GM18517 (cell line): ENCODE results near the gene ST8SIA3.

ENCODE experiments used
- ATAC-seq: cut with Tn5 transposase; IDR thresholded peaks from one replicate; pipeline ENCODE4 v1.9.1; 2021; ENCODE audit warnings: mild to moderate bottlenecking, moderate library complexity; ENCODE audit not compliant: unreplicated experiment

ST8SIA3 gene, protein sequence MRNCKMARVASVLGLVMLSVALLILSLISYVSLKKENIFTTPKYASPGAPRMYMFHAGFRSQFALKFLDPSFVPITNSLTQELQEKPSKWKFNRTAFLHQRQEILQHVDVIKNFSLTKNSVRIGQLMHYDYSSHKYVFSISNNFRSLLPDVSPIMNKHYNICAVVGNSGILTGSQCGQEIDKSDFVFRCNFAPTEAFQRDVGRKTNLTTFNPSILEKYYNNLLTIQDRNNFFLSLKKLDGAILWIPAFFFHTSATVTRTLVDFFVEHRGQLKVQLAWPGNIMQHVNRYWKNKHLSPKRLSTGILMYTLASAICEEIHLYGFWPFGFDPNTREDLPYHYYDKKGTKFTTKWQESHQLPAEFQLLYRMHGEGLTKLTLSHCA

DNA sequence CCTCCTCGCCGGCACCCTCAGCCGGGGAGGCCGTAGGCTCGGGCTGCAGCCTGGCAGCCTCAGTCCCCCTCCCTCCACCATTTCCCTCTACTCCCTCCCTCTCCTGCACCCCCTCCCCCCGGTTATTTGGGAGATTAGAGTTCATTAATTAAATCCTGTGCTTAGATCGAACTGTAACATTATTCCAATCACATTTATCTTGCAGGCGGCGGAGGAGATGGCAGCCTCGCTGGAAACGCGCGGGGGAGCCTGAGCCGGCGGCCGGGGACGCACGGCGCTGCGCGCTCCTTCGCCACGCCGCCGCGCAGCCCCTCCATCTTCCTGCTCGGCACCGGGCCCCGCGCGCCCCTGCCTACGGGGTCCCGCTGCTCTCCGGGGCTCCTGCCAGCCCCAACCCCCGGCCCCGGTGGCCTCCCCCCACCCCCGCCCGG, at the start of gene ST8SIA3:
Gene ST8SIA3 (plus strand): TSS at position 287 of the 431 bp plus-strand sequence. CDS start 290 bp downstream, outside the sequence.
- no peak for ATAC-seq

DNA sequence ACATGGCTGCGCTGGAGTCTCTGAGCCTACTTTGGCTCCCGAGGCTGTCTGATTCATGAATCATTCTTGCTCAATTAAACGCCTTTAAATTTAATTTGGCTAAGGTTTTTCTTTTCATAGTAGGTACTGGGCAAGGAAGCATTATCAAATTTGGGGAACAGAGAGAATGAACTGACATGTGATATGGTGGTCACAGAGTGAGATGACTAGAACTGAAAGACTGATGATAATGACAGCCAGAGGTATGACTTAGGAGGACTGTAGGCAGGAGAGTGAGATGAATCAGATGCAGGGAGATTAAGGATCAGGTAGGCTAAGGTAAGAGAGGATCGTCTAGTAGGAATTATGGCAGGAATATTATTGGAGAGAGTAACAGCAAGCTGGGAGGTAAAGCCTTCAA, 40.9 kb upstream of the ST8SIA3 start:
- ATAC-seq: no peak

DNA sequence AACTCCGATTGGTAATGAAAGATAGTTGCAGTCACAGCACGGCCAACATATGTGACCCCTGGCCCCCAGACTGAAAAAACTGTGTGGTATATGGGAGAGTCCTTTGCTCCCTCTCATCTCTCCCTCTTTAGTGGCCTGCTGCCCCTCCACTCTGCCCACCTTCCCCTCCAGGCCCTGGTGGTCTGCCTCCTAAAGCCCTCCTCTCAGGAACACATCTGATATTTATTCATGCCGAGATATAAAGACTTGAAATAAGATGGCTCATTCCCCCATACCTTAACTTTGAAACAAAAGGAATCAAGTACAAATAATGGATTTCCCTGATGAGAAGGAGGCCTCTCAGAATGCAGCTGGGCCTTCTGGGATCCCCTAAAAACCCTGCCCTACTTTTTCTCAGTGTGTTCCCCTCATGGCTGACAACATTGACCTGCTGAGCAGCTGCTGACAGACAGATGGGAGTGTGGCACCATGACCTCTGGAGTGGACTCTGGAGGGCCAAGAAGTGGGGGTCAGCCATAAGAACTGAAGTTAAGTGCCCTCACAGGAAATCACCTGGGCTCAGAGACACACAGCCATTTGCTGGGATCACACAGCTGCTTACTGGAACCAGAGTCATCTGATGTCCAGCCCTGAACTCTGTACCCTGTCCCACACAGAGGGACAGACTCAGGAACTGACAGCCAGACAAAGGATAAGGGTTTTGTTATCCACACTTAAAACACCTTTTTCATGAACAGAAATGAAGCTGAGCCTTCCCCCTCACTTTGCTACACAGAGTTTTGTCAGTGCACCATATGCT, 39.8 kb upstream of the ST8SIA3 start:
- ATAC-seq: no peak

DNA sequence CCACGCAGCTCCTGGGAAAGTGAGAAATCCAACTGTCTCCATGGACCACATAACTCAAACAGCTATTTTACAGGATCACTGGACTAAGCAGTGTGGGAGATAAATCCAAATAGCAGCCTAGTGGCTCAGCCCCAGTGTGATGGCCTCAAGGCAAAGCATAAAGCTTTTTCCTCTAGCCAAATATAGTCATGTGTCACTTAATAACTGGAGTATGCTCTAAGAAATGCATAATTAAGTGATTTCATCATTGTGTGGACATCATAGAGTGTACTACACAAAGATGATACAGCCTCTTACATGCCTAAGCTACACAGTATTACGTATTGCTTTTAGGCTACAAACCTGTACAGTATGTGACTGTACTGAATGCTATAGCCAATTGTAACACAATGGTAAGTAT, 31.8 kb upstream of the ST8SIA3 start:
- no peak for ATAC-seq

DNA sequence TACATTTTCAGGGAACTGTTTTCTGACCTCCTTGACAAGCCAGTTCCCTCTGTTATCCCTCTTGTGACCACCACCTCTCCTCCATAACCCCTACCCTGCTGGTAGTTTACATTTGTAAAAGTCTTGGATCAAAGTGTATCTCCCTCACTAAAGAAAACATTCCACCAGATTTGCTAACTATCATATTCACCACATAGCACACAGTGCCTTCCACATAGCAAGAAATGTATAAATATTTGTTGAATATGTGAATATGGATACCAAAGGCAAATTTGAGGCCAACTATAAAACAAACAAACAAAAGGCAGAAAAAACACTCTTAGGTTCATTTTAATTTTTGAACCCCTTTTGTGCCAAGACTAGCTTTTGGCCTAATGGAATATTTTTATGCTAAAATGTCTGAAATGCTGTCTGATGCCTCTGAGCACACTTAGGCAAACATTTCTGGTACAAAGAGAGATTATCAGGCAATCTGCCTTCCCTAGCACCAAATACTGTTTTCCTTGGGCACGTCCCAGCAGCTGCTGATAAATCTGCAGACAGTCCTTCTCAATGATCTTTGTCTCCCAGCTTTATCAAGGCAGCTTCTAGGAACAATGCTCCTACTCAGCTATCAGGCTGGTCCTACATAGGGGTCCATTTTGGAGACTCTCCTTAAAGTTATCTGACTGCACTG, 26.7 kb upstream of the ST8SIA3 start:
- no peak for ATAC-seq

DNA sequence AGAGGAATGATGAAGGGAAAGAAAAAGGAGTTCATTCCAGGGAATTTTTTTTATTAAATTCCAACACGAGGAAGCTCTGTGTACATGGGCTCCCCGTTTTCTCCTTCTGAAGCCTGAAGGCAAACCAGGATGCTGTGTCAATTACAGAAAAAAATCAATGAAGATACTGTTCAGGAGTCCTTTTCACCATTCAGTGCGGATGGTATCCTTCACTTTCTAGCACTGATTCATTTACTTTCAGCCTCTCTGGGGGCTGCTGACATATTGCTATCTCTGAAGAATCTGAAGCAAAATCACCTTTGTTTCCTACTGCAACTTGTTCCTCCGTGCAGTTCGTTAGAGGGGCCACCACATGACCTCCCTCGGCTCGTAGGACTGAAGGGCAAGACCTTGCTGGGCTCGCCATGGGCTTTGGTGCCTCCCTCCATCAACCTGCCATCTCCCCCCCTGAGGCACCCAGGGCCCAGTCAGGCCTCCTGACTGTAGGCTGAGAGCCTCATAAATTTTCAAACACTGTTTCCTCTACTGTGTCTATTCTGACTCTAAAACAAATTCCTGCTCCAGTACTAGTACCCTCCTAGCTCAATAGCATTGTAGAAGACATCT, 25.5 kb upstream of the ST8SIA3 start:
- no peak for ATAC-seq

DNA sequence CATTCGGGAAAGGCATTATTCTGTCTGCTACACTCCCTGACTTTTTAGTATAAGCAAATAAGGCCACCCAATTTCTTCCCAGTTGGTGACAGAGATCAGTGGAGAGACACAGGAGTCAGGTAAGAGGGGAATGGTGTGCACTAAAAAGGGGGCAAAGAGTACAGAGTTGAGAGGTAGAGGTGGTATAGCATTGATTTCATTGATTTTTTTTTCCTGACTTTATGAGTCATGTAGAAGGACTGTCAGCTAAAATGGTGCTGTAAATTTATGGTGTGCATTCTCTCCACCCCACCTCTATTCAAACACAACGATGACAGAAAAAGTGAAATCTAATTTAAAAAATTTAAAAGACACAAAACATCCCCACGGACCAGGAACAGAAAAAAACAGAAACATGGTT, 23.7 kb upstream of the ST8SIA3 start:
- no peak for ATAC-seq

DNA sequence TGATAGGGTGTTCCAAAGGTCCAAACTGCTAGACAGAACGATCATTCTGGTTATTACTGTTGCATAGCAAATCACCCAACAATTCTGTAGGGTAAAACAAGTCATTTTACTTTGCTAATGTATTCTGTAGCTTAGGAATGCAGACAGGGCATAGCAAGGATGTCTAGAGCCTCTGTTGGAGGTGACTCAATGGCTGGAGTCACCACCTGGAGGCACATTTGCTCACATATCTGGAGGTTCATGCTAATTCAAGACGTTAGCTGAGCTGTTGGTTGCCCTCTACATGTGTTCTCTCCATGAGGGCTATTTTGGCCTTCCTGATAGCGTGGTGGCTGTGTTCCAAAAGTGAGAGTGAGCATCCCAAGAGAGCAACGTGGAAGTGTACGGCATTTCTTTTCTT, 22.5 kb upstream of the ST8SIA3 start:
- no peak for ATAC-seq

DNA sequence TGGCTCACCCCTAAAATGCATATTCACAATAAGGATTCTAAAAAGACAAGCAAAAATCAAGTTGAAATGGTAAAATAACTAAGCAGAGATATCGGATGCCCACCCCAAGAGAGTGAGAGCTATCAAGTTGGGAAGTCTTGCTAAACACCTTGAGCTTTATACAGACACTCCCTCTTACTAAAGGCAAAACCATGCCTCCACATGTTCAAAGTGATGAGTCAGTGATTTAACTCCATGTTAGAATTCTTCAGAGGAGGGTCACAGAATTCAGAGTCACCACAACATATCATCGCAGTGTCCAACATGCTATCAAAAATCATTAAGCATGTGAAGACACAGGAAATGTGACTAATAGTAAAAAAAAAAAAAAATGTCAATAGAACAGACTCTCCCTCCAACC, 20.6 kb upstream of the ST8SIA3 start:
- no peak for ATAC-seq

DNA sequence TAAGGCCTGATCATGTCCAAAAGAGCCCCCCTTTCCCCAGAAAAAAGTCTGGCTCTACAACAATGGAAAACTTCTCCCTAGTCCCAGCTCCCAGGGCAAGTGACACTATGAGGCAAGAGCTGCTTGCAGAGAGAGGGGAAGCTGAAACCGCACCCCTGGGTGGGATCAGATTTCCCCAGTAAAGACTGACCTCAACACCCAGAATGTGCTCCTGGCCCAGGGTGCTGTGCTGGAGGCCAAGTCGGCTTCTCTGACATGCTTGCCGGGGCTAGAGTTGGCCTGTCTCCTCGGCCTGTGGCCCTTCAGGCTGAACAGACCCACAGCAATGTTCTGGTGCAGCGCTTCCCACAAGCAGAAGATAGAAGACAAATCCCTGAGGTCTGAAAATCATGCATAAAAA, 18.4 kb upstream of the ST8SIA3 start:
- no peak for ATAC-seq

DNA sequence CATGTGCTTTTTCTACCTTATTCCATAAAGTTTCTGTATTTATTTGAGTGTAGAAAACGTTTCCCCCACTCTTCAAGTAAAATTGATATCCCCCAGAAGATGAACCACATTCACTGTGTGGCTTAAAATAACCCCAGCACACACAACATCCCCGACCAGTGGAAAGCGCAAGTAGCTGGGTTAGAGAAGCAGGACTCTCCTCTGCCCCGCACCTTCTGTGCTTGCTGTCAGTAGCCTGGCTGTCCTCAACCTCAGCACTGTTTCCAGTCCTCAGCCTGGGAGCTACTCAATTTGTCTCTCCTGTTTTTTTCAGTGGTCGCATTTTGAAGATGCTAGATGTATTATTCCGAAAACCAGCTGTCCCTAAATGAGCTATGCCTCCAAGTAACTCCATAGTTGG, 18.0 kb upstream of the ST8SIA3 start:
- ATAC-seq: no peak

DNA sequence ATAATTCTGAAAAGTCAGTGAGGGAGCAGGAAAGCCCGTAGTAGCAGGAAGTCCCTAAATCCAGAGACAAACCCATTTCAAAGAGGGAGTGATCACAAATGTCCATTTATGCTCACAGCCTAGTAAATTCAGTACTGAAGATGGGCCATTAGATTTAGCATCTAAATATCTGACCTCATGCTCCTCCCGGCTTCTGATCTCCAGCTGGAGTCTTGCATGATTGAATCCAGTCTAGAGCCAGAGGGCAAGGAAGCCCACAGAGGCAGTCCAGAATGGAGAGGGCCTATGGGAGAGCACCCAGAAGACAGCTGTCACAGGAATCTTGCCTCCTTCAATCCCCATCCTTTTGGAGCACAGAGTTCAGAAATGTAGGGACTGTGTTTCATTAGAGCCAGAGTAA, 16.0 kb upstream of the ST8SIA3 start:
- no peak for ATAC-seq

DNA sequence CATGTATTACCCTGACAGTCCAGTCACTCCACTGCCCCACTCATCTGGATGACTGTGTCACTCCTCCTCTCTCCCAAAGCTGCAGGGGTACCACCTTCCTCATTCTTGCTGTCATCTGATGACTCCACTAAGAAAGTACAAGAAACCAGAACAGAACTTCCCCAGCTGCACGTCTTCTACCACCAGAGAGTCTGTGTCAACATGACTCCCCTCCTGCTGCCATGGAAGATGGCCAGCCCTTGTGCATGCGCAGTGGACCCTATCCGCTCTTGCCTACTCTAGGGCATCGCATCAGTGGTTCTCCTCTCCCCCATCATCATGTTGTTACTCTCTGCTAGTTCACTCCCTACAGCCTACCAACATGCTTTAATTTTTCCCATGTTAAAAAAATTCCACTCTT, 14.5 kb upstream of the ST8SIA3 start:
- no peak for ATAC-seq

DNA sequence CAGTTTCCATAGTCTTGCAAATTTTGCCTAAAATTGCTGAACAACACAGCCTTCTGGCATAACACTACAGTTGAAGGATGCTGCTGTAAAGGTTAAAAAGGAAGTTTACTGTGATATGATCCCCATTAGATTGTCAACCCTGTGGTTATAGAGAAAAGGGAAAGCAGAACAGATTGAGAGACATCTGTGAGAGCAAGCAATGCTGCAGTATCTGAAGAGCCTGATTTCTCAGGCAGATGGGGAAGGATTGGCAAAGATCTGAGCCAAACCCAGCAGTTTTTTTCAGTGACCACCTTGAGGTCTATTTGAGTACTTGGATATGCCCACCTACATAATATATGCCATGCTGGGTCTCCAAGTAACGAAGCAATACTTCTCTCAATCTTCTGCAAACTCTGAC, 8.5 kb upstream of the ST8SIA3 start:
- ATAC-seq: no peak

DNA sequence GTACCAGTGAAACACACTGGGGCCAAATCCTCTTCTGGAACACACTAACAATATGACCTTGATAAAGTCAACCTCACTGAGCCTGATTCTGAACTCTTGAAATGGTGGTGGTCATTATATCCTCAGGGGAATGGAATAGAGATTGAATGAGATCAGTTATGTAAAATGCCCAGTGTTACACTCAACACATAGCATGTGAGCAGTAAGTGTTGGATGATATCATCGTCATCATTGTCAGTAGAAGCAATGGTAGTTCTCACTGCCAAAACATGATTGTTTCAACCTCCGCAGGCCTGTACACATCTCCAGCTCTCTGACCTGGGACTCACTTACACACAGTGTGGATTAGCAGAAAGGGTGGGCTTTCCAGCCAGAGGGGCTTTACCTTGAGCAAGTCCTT, 5.5 kb upstream of the ST8SIA3 start:
- no peak for ATAC-seq

DNA sequence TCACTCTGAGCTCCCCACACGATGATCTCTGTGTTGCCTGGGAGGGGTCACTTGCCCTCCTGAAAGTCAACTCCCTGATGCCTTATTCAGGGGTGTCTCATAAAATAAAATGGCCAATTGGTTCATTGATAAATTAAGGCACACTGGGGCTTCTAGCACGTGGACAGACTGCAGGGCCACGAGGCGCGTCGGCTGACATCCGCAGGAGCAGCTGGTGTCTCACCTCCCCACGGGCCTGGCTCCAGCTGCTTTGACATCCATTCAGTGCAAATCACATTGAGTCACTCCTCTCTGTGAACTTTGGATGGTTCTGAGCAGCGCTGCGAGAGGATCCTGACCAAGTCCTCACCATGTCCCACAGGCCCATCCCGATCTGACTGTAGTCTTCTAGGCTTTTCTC, 4.6 kb upstream of the ST8SIA3 start:
- ATAC-seq: no peak

DNA sequence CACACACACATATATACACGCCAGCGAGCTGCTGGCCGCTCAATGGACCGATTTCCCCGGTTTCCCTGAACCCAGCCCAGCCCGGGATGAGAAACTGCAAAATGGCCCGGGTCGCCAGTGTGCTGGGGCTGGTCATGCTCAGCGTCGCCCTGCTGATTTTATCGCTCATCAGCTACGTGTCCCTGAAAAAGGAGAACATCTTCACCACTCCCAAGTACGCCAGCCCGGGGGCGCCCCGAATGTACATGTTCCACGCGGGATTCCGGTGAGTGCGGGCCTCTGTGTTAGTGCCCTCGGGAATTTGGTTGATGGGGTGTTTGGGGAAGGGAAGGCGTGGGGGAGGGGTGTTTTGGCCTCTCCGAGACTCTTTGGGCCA, 392 bp downstream of the ST8SIA3 start:
- no peak for ATAC-seq

DNA sequence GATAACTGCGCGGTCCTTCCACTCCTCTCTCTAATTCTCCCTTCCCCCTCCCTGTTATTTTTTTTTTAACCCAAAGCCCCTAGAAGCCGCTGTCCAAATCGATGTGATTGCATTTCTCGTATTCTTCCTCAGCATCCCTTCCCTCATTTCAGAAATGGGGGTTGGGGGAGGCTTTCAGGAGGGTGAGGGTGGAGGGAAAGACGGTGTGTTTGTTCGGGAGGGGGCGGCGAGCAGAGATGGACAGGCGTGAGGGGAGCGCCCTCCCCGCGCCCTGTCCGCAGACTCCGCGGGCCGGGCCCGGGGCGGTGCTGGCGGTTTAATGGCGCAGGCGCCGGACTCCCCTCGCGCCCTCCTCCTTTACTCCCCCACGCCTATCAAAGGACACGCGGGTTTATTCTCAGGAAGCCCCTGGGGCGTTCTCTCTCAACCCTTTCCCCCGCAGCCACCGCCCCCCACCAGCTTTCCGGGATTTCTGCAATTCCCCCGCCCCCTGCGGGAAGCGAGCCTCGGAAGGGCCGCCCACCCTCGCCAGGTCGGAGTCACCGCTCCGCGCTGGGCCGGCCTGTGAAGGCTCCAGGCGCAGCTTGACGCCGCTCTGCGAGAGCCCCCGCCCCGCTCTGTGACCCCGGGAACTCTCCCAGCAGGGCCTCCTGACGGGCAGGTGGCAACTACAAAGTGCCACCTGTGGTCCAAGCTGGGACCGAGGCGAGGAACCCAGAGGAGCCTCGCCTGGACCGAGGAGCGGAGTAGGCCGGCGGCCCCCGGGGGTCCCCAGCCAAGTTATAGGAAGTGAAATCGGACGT, 981 bp downstream of the ST8SIA3 start:
- ATAC-seq: no peak

DNA sequence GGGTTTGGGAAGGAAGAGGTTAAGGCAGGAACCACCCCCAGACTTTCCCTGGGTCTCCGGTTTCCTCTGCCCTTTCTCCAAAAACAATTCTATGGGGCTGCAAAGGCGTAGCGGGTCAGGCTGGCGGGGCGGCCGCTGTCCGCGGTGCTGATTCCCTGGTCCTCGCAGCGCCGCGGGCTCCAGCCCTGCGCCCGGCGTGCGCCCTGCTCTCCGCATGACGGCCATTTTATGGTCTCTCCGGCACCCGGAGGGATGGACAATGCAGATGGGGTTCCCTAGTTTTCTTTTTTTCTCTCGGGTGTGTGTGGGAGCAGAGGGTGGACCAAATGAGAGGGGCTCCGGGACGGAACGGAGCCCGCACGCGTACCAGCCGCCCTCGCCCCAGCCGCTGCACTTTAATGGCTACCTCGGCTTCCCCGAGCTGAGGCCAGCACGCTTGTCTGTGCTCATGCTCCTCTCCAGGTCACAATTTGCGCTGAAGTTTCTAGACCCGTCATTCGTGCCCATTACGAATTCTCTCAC, 1.6 kb downstream of the ST8SIA3 start:
- no peak for ATAC-seq

DNA sequence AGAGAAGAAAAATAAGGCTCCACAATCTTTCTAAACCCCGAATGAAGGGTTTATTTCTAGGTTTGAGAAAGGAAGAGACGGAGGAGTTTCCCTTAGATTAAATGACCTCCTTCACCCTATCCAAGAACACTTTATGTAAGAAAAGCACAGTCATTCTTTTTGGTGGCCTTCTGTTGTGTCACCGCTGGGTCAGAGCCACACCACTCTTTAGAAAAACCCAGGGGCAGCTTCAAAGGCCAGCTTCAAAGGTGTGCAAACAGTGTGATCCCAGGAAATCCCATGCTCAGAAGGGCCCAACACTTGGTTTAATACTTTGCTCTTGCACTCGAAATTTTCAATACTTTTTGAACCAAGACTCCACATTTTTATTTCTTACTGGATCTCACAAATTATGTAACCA, 7.1 kb downstream of the ST8SIA3 start:
- ATAC-seq: no peak
